Skin epidermis (tissue), 12 donors: Measurements from ENCODE around the gene AP5B1.
A peak's percentile ranks its signal among the peaks of the same experiment; 100 is the strongest.
"Not testable (repeated sequence)": the region's sequence is repeated elsewhere in the genome, so short reads cannot be mapped to it uniquely, and the experiment has no call there.

ENCODE experiments used
- H3K27ac ChIP-seq, 21 experiments: fragments of 200-600 bp; sonication (generic) in 11 of 21; one replicate each; pipeline ENCODE4 v1.5.0; 2020; ENCODE audit warnings: mild to moderate bottlenecking in 3 of 21, inconsistent platforms in 2 of 21, moderate library complexity in 2 of 21
- H3K4me3 ChIP-seq, 7 experiments: fragments of 200-600 bp; sonication (generic) in 2 of 7; one replicate each; pipeline ENCODE4 v1.5.0; 2020; ENCODE audit warnings: inconsistent platforms in 2 of 7, mild to moderate bottlenecking in 2 of 7, moderate library complexity in 1 of 7

Gene AP5B1

DNA sequence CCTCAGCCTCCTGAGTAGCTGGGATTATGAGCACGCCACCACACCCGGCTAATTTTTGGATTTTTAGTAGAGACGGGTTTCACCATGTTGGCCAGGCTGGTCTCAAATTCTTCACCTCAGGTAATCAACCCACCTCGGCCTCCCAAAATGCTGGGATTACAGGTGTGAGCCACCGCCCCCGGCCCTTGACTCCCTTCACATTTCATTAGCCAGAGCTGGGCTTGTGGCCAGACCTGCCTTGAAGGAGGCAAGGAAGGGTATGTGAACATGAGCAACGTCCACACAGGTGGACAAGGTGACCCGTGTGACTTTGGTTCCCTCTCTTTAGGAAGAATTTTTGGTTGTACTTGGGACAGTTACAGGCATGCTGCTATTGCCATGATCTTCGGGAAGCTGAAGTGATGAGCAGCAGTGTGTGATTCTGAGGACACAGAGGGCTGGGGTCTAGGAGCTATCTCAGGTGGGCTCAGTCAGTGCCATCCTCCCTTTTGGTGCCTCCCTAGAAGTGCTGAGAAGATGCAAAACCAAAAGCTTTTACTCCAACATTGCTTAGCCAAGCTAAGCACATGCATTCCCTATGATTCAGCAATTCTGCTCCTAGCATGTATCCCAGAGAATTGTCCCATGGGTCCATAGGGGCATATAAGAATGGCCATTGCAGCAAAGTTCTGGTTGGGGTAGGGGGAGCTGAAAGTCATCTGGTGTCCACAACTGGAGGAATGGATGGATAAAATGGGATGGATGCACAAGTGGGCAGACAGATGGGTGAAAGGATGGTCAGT, 6.1 kb downstream of the AP5B1 start:
- Histone ChIP-seq H3K27ac (peak overlapping the region in 7 of 21 experiments; percentile 8 to 82 (median 65)), H3K4me3 (no peak overlapping the region)

- peak overlapping the region in 1 of 21 experiments; percentile 82 for H3K27ac ChIP-seq
- no peak overlapping the region for H3K4me3 ChIP-seq
These were observed 6.9 kb downstream of the AP5B1 start for GRCh38 chr11:65773784-65774411.

DNA sequence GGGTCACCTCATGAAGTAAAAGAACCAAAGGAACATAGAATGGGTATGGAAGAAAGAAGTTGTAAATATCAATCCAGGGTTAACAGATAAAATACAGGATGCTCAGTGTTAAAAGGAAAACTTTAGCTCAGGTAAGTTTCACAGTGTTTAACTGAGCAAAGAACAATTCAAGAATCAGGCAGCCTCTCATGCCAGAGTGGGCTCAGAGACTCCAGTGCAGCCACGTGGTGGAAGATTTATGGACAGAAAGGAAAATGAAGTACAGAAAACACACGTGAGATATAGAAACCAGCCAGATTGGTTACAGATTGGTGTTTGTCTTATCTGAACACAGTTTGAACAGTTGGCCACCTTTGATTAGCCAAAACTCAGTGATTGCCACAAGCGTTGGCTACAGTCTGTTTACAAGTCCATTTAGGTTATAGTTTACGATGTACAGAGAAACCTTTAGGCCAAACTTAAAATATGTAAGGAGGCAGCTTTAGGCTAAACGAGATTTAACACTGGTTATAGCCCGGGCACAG, 9.1 kb downstream of the AP5B1 start:
- Histone ChIP-seq H3K27ac (no peak overlapping the region), H3K4me3 (no peak overlapping the region)

DNA sequence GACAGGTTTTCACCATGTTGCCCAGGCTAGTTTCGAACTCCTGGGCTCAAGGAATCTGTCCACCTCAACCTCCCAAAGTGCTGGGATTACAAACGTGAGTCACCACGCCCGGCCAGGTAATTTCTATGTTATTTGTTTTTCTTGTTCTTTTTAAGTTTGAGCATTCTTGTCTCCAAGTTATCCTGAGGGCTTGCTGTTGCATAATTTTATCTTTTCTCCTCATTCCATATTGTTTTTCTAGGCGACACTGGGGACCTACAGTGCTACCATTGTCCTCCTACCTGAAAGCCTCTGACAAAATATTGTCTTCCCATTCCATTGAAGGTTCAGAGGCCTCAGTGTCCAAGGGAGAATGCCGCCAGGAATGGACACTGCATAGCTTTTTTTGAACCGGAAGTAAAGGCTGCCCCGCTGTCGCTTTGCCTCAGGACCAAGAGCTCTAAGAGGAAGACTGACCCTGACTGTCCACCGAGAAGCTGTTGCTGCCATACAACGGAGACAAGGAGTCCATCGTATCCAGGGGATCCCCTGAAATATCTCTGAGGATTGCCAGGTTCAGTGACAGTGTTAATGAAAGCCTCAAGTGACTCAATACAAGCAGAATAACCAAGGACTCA, 9.7 kb downstream of the AP5B1 start:
- no peak overlapping the region for H3K27ac ChIP-seq
- H3K4me3 ChIP-seq: no peak overlapping the region

- not testable (repeated sequence) for H3K4me3 ChIP-seq, H3K27ac ChIP-seq
These were observed 13.0 kb downstream of the AP5B1 start for GRCh38 chr11:65767806-65768205.

GRCh38 chr11:65767406-65767805, 13.4 kb downstream of the AP5B1 start:
- no peak overlapping the region for H3K4me3 ChIP-seq
- no peak overlapping the region for H3K27ac ChIP-seq

GRCh38 chr11:65766535-65766934, 14.2 kb downstream of the AP5B1 start:
- Histone ChIP-seq H3K27ac (no peak overlapping the region), H3K4me3 (no peak overlapping the region)

DNA sequence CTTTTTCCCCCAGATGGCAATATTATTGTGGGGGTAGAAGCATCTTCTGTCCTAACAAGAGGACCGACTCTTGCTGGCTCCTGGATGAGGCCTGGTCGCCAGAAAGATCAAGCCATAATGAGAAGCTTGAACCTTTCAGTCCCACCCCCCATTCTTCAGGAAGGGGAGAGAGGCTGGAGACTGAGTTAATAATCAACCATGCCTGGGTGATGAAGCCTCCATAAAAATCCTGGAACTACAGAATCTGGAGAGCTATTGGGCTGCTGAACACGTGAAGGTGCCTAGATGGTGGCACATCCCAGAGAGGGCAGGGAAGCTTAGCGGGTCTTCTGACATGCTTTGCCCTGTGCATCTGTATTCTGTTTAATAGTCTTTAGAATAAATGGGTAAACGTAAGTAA, 16.3 kb downstream of the AP5B1 start:
- H3K4me3 ChIP-seq: no peak overlapping the region

GRCh38 chr11:65762816-65763215, 18.0 kb downstream of the AP5B1 start:
- H3K4me3 ChIP-seq, H3K27ac ChIP-seq: not testable (repeated sequence)

More for the DNA sequence above, 16.3 kb downstream of the AP5B1 start:
- no peak overlapping the region for H3K27ac ChIP-seq

GRCh38 chr11:65762169-65762568, 18.6 kb downstream of the AP5B1 start:
- H3K4me3 ChIP-seq, H3K27ac ChIP-seq: not testable (repeated sequence)

DNA sequence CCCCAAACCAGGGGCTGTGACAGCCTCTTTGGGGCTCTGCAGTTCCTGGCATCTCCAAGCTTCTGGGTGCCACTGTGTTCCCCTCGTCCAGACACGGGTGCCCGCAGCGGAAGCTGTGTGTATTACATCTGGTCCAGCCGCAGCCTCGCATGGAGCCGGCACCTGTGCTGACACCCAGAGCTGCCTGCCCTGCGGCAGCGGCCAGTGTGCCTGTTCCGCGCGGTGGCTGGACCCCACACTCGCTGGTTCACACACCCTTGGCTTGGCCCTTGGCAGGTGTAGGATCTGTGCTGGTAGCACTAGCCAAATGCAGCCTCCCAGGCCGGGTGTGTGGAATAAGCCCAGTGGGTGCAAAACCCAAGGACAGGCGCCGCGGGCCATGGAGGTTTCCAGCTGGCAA, 35.7 kb downstream of the AP5B1 start:
- Histone ChIP-seq H3K4me3 (no peak overlapping the region), H3K27ac (no peak overlapping the region)

- H3K4me3 ChIP-seq: no peak overlapping the region
- peak overlapping the region in 3 of 21 experiments; percentile 35 to 73 (median 67) for H3K27ac ChIP-seq
These were observed 36.1 kb downstream of the AP5B1 start for GRCh38 chr11:65744699-65745042.

DNA sequence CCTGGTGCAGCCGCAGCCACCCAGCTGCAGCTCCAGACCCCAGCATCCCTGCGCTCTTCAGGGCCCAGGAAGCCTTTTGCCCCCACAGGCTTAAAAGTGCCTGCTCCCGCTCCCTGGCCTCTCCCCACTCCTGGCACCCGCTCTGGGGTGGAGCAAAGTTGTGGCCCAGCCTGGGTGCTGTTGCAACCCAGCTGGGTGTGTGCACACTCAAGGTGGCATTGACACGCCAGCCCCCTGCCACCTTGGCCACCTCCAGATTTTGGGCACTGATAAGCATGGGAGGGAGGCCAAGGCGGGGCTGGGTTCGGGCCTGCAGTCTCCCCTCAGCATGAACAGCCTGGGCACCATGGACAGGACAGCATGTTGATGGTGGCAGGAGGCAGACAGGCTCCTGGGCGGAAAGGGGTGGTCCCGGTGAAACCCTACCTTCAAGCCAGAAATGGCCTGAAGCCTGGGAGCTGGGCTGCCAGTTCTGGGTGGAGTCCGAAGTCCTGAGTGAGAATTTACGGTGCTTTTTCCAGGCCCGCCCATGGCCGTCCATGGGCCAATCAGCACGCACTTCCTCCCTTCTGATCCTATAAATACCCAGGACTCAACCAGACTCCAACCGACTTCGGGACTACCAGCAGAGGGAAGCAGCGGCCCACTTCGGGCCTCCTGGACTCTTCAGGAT, 36.6 kb downstream of the AP5B1 start:
- peak overlapping the region in 1 of 7 experiments; percentile 27 for H3K4me3 ChIP-seq

DNA sequence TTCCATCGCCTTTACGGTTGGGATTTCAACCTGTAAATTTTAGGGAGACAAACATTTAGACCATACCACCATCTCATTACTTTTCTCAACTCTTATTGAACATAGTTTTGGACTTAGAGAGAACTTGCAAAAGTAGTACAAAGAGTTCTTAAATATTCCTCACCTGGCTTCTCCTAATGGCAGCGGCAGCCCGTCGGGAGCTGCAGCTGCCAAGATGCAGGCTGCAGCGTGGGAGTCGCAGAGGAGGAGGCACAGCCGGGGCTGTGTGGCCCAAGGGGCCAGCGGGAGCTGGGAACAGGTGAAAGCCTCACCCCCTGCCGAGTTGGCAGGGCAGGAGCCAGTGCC, 37.1 kb downstream of the AP5B1 start:
- peak overlapping the region in 1 of 7 experiments; percentile 27 for H3K4me3 ChIP-seq

More for the DNA sequence above, 36.6 kb downstream of the AP5B1 start:
- peak overlapping the region in 11 of 21 experiments; percentile 7 to 73 (median 48) for H3K27ac ChIP-seq

GRCh38 chr11:65742353-65742752, 38.4 kb downstream of the AP5B1 start:
- no peak overlapping the region for H3K27ac ChIP-seq
- H3K4me3 ChIP-seq: no peak overlapping the region

More for the DNA sequence above, 37.1 kb downstream of the AP5B1 start:
- peak overlapping the region in 10 of 21 experiments; percentile 7 to 73 (median 50) for H3K27ac ChIP-seq

GRCh38 chr11:65741185-65741584, 39.6 kb downstream of the AP5B1 start:
- no peak overlapping the region for H3K4me3 ChIP-seq
- H3K27ac ChIP-seq: no peak overlapping the region

DNA sequence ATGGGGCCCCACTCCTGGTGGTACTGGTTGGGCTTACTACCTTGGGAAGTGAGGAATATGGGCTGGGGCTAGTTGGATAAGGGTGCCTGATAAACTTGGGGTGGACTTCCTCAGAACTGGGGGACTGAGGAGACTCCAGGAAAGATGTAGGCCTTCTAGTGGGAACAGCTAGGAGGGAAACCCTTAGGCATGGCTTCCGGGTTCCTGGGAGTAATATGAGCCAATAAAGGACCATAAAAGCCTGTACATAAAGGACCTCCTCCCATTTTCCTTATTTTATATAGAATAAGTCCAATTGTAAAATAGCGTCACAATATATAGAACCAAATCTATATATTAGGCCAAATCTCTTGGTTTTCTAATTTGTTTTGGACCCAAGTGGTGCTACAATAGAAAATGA, 41.8 kb downstream of the AP5B1 start:
- H3K4me3 ChIP-seq: no peak overlapping the region
- no peak overlapping the region for H3K27ac ChIP-seq

- no peak overlapping the region for H3K4me3 ChIP-seq
- no peak overlapping the region for H3K27ac ChIP-seq
These were observed 44.0 kb downstream of the AP5B1 start for GRCh38 chr11:65736810-65737209.

GRCh38 chr11:65735111-65735510, 45.7 kb downstream of the AP5B1 start:
- not testable (repeated sequence) for H3K4me3 ChIP-seq, H3K27ac ChIP-seq

DNA sequence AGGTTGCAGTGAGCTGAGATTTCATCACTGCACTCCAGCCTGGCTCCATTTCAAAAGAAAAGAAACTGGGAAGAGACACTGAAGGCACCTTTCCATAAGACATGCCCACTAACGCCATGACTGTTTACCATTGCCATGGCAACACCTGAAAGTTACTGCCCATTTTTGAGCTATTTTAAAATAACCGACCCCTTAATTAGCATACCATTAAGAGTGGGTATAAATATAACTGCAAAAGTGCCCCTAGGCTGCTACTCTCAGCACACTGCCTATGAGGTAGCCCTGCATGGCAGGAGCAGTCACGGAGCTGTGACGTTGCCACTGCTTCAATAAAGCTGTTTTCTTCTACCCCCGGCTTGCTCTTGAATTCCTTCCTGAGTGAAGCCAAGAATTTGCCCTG, 50.3 kb downstream of the AP5B1 start:
- H3K4me3 ChIP-seq: no peak overlapping the region
- no peak overlapping the region for H3K27ac ChIP-seq
